Measurements from ENCODE around the gene UBE4A. TPM values are rescaled to one million over a fixed set of nuclear protein-coding genes. Genes with fewer than 3 reads are reported as not detected.
A peak's percentile ranks its signal among the peaks of the same experiment; 100 is the strongest.
"Not testable (repeated sequence)": the region's sequence is repeated elsewhere in the genome, so short reads cannot be mapped to it uniquely, and the experiment has no call there.

Gene UBE4A
- total RNA-seq, 1 donor: 58.3 TPM

DNA sequence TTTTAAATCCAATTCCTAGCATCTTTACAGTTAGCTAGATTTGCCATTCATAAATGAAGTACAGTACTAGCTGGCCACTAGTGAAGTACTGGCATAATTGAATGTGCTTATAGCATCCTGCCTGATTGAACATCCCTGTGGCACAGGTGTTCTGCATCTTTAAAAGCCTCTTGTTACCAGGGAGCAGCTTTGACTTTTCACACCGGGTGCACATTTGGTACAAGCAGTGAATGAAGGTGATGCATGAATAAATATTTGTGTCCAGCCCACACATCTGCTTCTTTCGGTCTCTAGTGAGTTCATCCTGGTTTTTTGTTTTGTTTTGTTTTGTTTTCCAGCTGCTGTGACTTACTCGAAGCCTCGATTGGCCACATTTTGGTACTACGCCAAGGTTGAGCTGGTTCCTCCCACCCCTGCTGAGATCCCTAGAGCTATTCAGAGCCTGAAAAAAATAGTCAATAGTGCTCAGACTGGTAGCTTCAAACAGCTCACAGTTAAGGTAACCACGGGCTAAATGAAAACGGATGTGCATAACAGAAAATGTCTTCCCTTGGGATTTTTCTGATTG is 47.3 kb downstream of the UBE4A start:
- DNase-seq (ENCODE audit: low read depth): peak; percentile 50
- TF ChIP-seq, protein P1, sequence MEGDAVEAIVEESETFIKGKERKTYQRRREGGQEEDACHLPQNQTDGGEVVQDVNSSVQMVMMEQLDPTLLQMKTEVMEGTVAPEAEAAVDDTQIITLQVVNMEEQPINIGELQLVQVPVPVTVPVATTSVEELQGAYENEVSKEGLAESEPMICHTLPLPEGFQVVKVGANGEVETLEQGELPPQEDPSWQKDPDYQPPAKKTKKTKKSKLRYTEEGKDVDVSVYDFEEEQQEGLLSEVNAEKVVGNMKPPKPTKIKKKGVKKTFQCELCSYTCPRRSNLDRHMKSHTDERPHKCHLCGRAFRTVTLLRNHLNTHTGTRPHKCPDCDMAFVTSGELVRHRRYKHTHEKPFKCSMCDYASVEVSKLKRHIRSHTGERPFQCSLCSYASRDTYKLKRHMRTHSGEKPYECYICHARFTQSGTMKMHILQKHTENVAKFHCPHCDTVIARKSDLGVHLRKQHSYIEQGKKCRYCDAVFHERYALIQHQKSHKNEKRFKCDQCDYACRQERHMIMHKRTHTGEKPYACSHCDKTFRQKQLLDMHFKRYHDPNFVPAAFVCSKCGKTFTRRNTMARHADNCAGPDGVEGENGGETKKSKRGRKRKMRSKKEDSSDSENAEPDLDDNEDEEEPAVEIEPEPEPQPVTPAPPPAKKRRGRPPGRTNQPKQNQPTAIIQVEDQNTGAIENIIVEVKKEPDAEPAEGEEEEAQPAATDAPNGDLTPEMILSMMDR (IDR thresholded peaks at IDR 0.05; ENCODE audit: insufficient read depth, low read depth, low read length): no peak
- no peak overlapping the region for H3K4me3 ChIP-seq (ENCODE audit: low read depth, low read length)

GRCh38 chr11:118410055-118410745 is 50.8 kb downstream of the UBE4A start:
- TF ChIP-seq, protein P1 (IDR thresholded peaks at IDR 0.05; ENCODE audit: insufficient read depth, low read depth, low read length): no peak
- no peak for DNase-seq (ENCODE audit: low read depth)
- no peak overlapping the region for H3K4me3 ChIP-seq (ENCODE audit: low read depth, low read length)

DNA sequence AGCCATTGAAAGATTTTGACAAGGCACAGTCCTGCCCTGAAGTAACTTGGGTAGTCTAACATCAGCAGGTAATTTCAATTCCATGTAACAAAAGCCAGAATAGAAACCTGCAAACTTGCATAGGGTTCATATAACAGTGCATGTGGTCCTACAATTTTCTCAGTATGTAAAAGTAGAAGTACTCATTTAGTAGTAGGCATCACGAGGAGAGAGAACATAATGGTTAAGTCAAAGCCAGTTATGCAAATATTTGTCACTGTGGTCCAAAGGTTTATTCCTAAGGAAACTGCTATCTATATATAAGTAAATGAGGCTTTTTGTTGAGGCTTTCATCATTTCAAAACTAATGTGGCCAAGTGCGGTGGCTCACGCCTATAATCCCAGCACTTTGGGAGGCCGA is 52.1 kb downstream of the UBE4A start:
- TF ChIP-seq, protein P1 (IDR thresholded peaks at IDR 0.05; ENCODE audit: insufficient read depth, low read depth, low read length): no peak
- DNase-seq (ENCODE audit: low read depth): no peak
- H3K4me3 ChIP-seq (ENCODE audit: low read depth, low read length): no peak overlapping the region

- H3K4me3 ChIP-seq (ENCODE audit: low read depth, low read length): no peak overlapping the region
- TF ChIP-seq, protein P1 (IDR thresholded peaks at IDR 0.05; ENCODE audit: insufficient read depth, low read depth, low read length): no peak
- DNase-seq (ENCODE audit: low read depth): no peak
These were observed 53.5 kb downstream of the UBE4A start for GRCh38 chr11:118412921-118413320.

DNA sequence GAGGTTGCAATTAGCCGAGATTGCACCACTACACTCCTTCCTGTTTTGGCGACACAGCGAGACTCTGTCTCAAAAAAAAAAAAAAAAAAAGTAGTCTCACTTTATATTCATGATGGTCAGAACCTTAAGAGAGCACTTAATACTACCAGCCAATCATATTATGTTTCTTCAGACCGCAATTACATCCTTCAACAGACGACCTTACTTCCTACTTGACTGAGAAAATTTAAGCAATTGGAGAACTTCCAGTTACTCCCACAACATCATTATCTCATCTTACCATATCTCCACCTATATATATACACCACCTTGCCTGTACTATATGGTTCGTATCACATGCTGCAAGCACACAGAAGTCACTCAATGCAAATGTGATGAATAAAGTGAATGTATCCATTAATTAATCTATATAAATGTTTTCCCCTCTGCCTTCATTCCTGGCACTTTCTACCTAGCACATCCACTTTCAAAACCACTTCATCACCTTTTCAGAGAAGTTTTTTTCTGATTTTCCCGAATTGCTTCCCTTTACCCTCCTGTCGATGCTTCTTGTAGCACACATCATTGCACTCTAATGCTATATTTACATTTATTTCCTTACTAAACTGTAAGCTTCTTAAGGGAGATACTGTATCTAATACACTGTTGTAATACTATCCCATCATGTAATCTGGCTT is 55.8 kb downstream of the UBE4A start:
- DNase-seq (ENCODE audit: low read depth): no peak
- TF ChIP-seq, protein P1 (IDR thresholded peaks at IDR 0.05; ENCODE audit: insufficient read depth, low read depth, low read length): no peak
- no peak overlapping the region for H3K4me3 ChIP-seq (ENCODE audit: low read depth, low read length)

DNA sequence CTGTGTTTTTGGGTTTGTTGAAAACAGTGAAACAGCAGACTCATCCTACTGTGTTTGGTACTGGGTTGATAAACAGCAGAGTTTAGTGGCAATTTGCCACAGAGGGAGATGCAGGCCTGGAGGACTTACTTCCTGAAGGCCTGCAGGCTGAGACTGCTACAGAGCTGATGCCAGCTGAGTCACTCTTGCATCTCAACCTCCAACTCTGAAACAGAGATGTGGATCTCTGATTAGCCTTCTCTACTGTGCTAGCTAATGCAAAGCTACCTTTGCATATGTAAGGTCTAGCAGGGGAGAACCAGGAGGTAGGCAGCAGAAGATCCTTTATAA is 56.3 kb downstream of the UBE4A start:
- DNase-seq (ENCODE audit: low read depth): peak; percentile 95
- TF ChIP-seq, protein P1 (IDR thresholded peaks at IDR 0.05; ENCODE audit: insufficient read depth, low read depth, low read length): no peak
- H3K4me3 ChIP-seq (ENCODE audit: low read depth, low read length): no peak overlapping the region

DNA sequence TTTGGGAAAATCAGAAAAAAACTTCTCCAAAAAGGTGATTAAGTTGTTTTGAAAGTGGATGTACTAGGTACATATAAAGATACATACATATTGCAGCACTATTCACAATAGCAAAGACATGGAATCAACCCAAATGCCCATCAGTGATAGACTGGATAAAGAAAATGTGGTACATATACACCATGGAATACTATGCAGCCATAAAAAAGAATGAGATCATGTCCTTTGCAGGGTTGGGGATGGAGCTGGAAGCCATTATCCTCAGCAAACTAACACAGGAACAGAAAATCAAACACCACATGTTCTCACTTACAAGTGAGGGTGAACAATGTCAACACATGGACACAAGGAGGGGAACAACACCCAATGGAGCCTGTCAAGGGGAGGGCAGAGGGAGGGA is 57.5 kb downstream of the UBE4A start:
- not testable (repeated sequence) for H3K4me3 ChIP-seq (ENCODE audit: low read depth, low read length); DNase-seq (ENCODE audit: low read depth)
